AG04449 (cell line): ENCODE data around the gene CDC16.

Experiments used
- CTCF ChIA-PET: fragments of 350-600 bp; formaldehyde crosslinking; extraction: SDS; loops from one replicate; lab custom pipeline; 2021; ENCODE audit warnings: antibody characterized with exemption; lab: Yijun Ruan, JAX
- POLR2A ChIA-PET: fragments of 400-600, 350-600 bp; formaldehyde crosslinking; extraction: SDS; loops from one replicate; lab custom pipeline; 2020; ENCODE audit warnings: antibody characterized with exemption, inconsistent platforms; lab: Yijun Ruan, JAX
- DNase-seq: peaks from one replicate; pipeline ENCODE4 v3.0.0-alpha.2; 2010; ENCODE audit warnings: low read depth, low spot score
- H3K4me3 ChIP-seq: 2 replicates; pipeline ENCODE4 v1.5.1; 2011; ENCODE audit warnings: low read depth, mild to moderate bottlenecking, control low read depth, low read length
- TF ChIP-seq, protein P1 (sequence below): IDR thresholded peaks from one replicate; pipeline ENCODE4 v1.5.1; 2011; ENCODE audit warnings: mild to moderate bottlenecking, moderate library complexity, low read length, control low read depth, inconsistent platforms; ENCODE audit not compliant: insufficient read depth; ENCODE audit errors: missing control alignments

Gene CDC16

GRCh38 chr13:114303700-114304327, 69.1 kb downstream of the CDC16 start:
- ChIA-PET CTCF (no interaction called here), POLR2A (no interaction called here)
- H3K4me3 ChIP-seq: no peak overlapping the region
- TF ChIP-seq, protein P1, sequence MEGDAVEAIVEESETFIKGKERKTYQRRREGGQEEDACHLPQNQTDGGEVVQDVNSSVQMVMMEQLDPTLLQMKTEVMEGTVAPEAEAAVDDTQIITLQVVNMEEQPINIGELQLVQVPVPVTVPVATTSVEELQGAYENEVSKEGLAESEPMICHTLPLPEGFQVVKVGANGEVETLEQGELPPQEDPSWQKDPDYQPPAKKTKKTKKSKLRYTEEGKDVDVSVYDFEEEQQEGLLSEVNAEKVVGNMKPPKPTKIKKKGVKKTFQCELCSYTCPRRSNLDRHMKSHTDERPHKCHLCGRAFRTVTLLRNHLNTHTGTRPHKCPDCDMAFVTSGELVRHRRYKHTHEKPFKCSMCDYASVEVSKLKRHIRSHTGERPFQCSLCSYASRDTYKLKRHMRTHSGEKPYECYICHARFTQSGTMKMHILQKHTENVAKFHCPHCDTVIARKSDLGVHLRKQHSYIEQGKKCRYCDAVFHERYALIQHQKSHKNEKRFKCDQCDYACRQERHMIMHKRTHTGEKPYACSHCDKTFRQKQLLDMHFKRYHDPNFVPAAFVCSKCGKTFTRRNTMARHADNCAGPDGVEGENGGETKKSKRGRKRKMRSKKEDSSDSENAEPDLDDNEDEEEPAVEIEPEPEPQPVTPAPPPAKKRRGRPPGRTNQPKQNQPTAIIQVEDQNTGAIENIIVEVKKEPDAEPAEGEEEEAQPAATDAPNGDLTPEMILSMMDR: no peak
- DNase-seq: no peak

- TF ChIP-seq, protein P1: no peak
- H3K4me3 ChIP-seq: no peak overlapping the region
- ChIA-PET POLR2A (no interaction called here), CTCF (no interaction called here)
- no peak for DNase-seq
Observed at GRCh38 chr13:114304346-114305034, 69.8 kb downstream of the CDC16 start.

DNA sequence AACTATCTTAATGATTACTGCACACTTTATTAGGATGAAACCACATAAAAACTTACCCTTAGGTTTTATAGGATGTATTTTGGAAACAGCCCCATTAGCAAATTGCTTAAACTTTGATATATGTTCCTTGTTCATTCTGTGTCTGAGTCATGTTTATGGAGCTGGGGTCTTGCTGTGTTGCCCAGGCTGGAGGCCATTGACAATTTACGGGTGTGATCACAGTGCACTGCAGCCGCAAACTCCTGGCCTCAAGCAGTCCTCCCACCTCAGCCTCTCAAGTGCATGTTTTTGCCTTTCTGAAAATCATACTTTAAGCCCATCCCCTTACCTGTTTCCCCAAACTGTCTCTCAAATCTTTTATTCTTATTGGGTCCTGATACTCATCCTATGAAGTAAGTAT, 74.4 kb downstream of the CDC16 start:
- TF ChIP-seq, protein P1: no peak
- ChIA-PET POLR2A (no interaction called here), CTCF (no interaction called here)
- no peak overlapping the region for H3K4me3 ChIP-seq
- no peak for DNase-seq

GRCh38 chr13:114309806-114310410, 75.2 kb downstream of the CDC16 start:
- ChIA-PET POLR2A (no interaction called here), CTCF (no interaction called here)
- no peak for DNase-seq
- TF ChIP-seq, protein P1: no peak
- H3K4me3 ChIP-seq: no peak overlapping the region

- ChIA-PET POLR2A (interaction anchor here (1.0 kb wide), 1 partner anchor 29 kb away, joined by 4 read pairs; the partner anchor contains the start of gene UPF3A), CTCF (no interaction called here)
- TF ChIP-seq, protein P1: no peak
- H3K4me3 ChIP-seq: no peak overlapping the region
- DNase-seq: no peak
Observed at GRCh38 chr13:114310956-114311355, 76.3 kb downstream of the CDC16 start.

DNA sequence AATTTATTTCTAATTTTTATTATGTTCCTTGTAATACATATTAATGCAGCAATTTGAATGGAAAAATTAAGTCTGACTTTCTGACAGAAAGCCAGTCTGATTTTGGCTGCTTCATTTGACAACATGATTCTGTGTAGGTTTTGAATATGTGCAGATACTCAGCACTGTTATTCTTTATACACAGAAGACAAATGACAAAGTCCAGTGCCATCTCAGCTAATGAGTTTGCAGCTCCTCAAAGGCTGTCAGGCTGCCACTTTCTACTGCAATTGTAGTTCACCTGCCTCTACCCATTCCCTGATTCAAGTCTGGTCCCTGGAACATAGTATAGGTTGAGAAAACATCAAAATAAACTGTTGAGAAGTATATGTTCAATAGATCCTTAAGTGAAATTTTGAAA, 76.7 kb downstream of the CDC16 start:
- TF ChIP-seq, protein P1: no peak
- no peak overlapping the region for H3K4me3 ChIP-seq
- no peak for DNase-seq
- CTCF ChIA-PET: no interaction called here
- POLR2A ChIA-PET: interaction anchor here (1.0 kb wide), 1 partner anchor 30 kb away, joined by 4 read pairs; the partner anchor contains the start of gene UPF3A
